HG02759 (cell line): ENCODE data around the gene ADAM33.

ENCODE experiments used
- ATAC-seq: cut with Tn5 transposase; IDR thresholded peaks from one replicate; pipeline ENCODE4 v1.9.1; 2021; ENCODE audit warnings: mild to moderate bottlenecking, moderate library complexity; ENCODE audit not compliant: unreplicated experiment

The ADAM33 gene

GRCh38 chr20:3687655-3688054, 5.8 kb upstream of the ADAM33 start:
- no peak for ATAC-seq

- ATAC-seq = no peak
Measured at GRCh38 chr20:3686867-3687321, 5.1 kb upstream of the ADAM33 start.

GRCh38 chr20:3686421-3686820, 4.6 kb upstream of the ADAM33 start:
- no peak for ATAC-seq

- ATAC-seq = no peak
Measured at GRCh38 chr20:3685341-3685740, 3.5 kb upstream of the ADAM33 start.

- ATAC-seq = no peak
Measured at GRCh38 chr20:3681352-3681930, 369 bp downstream of the ADAM33 start.

GRCh38 chr20:3680701-3681351, 984 bp downstream of the ADAM33 start:
- ATAC-seq = no peak

- no peak for ATAC-seq
Measured at GRCh38 chr20:3679749-3680700, 1.8 kb downstream of the ADAM33 start.

- ATAC-seq = no peak
Measured at GRCh38 chr20:3678856-3679720, 2.7 kb downstream of the ADAM33 start.

GRCh38 chr20:3678198-3678597, 3.6 kb downstream of the ADAM33 start:
- ATAC-seq = no peak

GRCh38 chr20:3677733-3678132, 4.1 kb downstream of the ADAM33 start:
- ATAC-seq = no peak

GRCh38 chr20:3674995-3675900, 6.6 kb downstream of the ADAM33 start:
- ATAC-seq = no peak

GRCh38 chr20:3674447-3674846, 7.4 kb downstream of the ADAM33 start:
- ATAC-seq = no peak

GRCh38 chr20:3673221-3674070, 8.4 kb downstream of the ADAM33 start:
- no peak for ATAC-seq

- no peak for ATAC-seq
Measured at GRCh38 chr20:3672547-3673171, 9.2 kb downstream of the ADAM33 start.

- ATAC-seq = no peak
Measured at GRCh38 chr20:3671986-3672546, 9.7 kb downstream of the ADAM33 start.

- no peak for ATAC-seq
Measured at GRCh38 chr20:3670945-3671344, 10.9 kb downstream of the ADAM33 start.

GRCh38 chr20:3670511-3670910, 11.3 kb downstream of the ADAM33 start:
- no peak for ATAC-seq
